Epithelial cell of esophagus (primary cell): Measurements from ENCODE around the gene PNRC1.

Experiments used
- DNase-seq: peaks from one replicate; pipeline ENCODE4 v3.0.0; 2010; ENCODE audit warnings: low read depth
- H3K4me3 ChIP-seq: 2 replicates; pipeline ENCODE4 v1.5.1; 2011; ENCODE audit warnings: mild to moderate bottlenecking, low read length, control low read depth
- TF ChIP-seq, protein P1 (sequence below): IDR thresholded peaks from 2 replicates; pipeline ENCODE4 v1.5.1; 2011; ENCODE audit warnings: low read depth, mild to moderate bottlenecking, low read length, control low read depth, inconsistent platforms; ENCODE audit not compliant: insufficient read depth; ENCODE audit errors: missing control alignments

The PNRC1 gene

GRCh38 chr6:89048288-89048923 lies 32.1 kb upstream of the PNRC1 start:
- TF ChIP-seq, protein P1, sequence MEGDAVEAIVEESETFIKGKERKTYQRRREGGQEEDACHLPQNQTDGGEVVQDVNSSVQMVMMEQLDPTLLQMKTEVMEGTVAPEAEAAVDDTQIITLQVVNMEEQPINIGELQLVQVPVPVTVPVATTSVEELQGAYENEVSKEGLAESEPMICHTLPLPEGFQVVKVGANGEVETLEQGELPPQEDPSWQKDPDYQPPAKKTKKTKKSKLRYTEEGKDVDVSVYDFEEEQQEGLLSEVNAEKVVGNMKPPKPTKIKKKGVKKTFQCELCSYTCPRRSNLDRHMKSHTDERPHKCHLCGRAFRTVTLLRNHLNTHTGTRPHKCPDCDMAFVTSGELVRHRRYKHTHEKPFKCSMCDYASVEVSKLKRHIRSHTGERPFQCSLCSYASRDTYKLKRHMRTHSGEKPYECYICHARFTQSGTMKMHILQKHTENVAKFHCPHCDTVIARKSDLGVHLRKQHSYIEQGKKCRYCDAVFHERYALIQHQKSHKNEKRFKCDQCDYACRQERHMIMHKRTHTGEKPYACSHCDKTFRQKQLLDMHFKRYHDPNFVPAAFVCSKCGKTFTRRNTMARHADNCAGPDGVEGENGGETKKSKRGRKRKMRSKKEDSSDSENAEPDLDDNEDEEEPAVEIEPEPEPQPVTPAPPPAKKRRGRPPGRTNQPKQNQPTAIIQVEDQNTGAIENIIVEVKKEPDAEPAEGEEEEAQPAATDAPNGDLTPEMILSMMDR, result no peak
- no peak overlapping the region for H3K4me3 ChIP-seq
- DNase-seq, result no peak

DNA sequence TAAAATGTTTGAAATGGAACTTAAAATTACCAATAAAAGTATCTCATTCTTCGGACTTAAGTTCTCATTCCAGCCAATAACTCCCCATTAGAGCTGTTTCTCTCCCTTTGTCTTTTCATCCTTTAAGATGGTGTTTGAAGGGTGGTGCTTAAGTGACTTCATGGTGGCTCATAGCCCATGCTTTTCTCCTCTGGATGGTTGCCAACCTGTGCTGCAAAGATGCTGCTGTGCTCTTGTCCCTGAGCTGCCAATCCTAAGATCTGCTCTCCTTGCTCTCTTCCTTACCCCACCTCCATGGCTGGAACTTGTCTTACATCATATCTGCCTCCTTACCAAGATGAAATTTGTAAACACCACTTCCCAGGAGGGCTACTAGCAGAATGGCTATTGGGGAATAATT lies 31.6 kb upstream of the PNRC1 start:
- no peak overlapping the region for H3K4me3 ChIP-seq
- DNase-seq, result peak; percentile 82
- TF ChIP-seq, protein P1, result no peak

- no peak overlapping the region for H3K4me3 ChIP-seq
- peak; percentile 75 for DNase-seq
- TF ChIP-seq, protein P1, result no peak
These were observed 30.4 kb upstream of the PNRC1 start for GRCh38 chr6:89050155-89050554.

GRCh38 chr6:89050697-89051096 lies 29.9 kb upstream of the PNRC1 start:
- DNase-seq, result no peak
- H3K4me3 ChIP-seq, result no peak overlapping the region
- TF ChIP-seq, protein P1, result no peak

GRCh38 chr6:89051676-89052075 lies 28.9 kb upstream of the PNRC1 start:
- H3K4me3 ChIP-seq, result no peak overlapping the region
- TF ChIP-seq, protein P1, result no peak
- peak; percentile 22 for DNase-seq

DNA sequence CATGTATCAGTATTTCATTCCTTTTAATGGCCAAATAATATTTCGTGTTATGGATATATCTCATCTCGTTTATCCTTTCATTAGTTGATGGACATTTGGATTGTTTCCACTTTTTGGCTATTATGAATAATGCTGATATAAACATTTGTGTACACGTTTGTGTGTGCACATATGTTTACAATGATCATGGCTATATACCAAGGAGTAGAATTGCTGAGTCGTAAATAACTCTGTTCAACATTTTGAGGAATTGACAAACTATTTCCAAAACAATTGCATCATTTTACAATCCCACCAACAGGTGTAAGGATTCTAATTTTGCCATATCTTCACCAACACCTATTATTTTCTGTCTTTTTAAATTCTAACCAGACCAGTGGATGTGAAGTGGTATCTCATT lies 26.3 kb upstream of the PNRC1 start:
- H3K4me3 ChIP-seq, result no peak overlapping the region
- DNase-seq, result no peak
- TF ChIP-seq, protein P1, result no peak

GRCh38 chr6:89057759-89058158 lies 22.8 kb upstream of the PNRC1 start:
- DNase-seq, result no peak
- no peak overlapping the region for H3K4me3 ChIP-seq
- TF ChIP-seq, protein P1, result no peak
